CD4-positive, alpha-beta T cell treated with Interleukin-10 for 1 hour (primary cell): ENCODE data around the gene FREM2.

ENCODE experiments used
- DNase-seq: peaks from one replicate; pipeline ENCODE4 v3.0.0-alpha.2; 2020

FREM2 gene

DNA sequence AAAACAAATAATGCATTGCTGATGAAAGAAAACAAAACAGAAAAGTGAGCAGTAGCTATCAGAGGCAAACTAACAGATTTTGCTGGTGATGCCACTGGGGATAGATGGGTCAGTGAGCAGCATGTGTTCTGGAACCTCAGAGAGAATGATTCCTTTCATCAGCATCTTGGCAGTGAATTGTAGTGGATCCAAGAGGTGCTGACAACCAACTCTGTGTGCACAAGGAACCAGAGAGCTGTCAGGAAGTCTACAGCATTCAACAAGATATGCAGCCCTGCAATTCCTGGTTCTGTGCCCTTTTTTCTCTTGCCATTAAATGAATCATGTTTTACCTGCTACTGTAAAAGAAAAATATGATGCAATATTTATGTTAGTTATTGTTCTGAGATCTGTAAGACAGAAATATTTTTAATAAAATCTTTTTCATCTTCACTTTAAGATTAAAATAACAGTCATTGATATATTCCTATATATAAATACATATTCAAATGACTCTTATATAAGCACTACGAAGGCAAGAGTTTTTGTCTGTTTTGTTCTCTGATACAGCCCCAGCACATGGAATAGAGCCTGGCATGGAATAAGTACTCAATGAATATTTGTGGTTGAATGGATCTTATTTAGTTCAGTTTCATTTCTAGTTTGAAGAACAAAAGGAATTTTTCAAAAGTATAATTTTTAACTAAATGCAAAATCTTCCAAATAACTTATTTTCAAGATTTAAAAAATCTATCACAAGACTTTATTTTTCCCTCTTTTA, 80.8 kb downstream of the FREM2 start:
- DNase-seq: no peak

- no peak for DNase-seq
Measured at GRCh38 chr13:38769526-38769925, 82.6 kb downstream of the FREM2 start.

- no peak for DNase-seq
Measured at GRCh38 chr13:38775085-38775484, 88.2 kb downstream of the FREM2 start.

GRCh38 chr13:38777347-38778119, 90.7 kb downstream of the FREM2 start:
- no peak for DNase-seq

DNA sequence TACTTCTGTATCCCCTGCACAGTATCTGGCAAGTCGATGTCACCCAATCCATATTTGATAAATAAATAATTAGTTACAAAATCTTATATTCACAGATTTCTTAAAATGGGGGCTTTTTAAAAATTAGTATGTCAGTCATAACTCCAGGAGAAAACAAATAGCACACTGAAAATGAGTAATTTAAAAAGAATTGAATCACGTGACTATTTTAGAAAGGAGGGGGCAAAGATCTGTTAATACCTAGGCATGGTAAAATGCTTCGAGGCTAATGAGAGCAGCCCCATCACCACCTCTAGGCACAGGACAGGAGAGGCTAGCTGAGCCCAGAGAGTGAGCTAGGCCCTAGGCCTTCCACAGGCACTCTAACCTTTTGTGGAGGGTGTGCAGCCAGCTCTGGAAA, 94.7 kb downstream of the FREM2 start:
- DNase-seq: no peak

GRCh38 chr13:38784036-38784880, 97.4 kb downstream of the FREM2 start:
- no peak for DNase-seq

- DNase-seq: no peak
Measured at GRCh38 chr13:38785042-38785441, 98.2 kb downstream of the FREM2 start.

DNA sequence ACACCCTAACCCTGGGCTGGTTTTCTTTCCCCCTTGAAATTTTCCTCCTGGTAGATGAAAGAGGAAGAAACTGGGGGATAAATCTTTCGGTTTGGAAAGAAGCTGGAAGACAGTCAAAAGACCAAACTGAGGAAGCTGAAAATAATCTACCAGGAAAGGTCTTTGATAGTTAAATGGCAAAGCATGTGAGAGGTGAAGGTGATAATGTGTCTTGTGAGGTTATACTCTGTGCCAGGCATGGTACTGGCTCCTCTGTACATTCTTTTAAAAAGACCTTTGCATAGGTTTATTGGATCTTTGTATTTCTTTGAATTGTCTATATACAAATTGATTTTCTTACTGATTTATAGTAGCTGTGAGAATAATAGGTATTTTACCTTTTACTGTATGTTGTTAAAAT, 98.6 kb downstream of the FREM2 start:
- DNase-seq: no peak

DNA sequence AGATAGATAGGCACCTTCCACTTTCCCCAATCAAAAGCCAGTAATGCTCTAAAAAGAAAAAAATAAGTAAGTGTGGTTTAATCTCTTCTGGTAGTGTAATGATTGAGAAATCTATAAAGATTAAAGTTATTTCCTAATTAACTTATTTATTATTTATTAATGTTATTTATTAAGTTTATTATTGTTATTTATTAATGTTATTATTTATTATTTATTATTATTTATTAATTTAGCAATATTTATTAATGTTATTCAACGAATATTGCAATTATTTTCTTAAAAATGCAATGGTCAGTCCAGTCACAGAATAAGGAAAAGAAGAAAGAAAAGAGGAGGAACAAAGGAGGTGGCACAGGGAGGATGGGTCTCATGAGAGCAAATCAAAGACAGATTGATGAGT, 100.7 kb downstream of the FREM2 start:
- no peak for DNase-seq

DNA sequence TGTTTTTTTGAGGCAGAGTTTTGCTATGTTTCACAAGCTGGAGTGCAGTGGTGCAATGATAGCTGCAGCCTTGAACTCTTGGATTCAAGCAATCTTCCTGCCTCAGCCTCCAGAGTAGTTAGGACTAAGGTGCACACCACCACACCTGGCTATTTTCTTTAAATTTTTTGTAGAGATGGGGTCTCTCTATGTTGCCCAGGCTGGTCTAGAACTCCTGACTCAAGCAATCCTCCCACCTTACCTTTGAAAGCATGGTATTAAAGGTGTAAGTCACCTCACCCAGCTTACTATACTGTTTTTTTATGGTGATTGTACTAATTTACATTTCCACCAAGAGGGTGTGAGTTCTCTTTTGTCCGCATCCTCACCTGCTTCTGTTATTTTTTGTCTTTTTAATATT, 110.0 kb downstream of the FREM2 start:
- no peak for DNase-seq

GRCh38 chr13:38803531-38803930, 116.7 kb downstream of the FREM2 start:
- no peak for DNase-seq

DNA sequence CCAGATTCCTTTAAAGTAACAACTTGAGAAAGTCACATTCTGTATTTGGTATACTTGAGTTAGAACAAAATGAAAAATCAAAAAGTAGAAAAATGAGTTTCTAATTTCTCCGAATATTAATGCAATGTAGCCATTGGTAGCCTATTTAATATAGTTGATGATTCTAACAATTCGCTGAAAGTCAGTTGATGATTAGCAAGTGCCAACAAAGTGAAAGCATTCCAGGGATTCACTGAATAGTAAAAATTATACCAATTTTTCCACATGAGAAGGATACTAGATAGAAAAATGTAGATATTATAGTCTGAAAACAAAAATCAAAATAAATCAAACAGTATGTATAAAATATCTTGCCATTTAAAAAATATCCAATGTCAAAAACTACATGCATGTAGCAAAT, 117.2 kb downstream of the FREM2 start:
- DNase-seq: no peak

GRCh38 chr13:38804536-38804935, 117.7 kb downstream of the FREM2 start:
- DNase-seq: no peak

DNA sequence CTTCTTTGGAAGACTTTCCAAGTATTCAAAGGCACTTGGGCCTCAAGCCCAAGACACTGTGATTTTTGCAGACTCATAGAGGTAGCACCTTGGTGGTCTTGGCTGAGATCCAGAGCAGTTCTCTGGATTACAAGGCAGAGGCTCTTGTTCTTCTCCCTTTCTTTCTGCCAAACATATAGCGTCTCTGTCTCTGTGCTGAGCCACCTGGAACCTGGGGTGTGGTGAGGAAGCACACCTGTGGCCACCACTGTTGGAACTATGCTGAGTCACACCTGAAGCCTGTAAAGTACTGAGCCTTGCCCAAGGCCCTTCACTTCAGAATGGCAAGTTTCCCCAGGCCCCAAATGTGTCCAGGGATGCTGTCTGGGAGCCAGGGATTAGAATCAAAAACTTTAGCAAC, 127.5 kb downstream of the FREM2 start:
- DNase-seq: no peak

DNA sequence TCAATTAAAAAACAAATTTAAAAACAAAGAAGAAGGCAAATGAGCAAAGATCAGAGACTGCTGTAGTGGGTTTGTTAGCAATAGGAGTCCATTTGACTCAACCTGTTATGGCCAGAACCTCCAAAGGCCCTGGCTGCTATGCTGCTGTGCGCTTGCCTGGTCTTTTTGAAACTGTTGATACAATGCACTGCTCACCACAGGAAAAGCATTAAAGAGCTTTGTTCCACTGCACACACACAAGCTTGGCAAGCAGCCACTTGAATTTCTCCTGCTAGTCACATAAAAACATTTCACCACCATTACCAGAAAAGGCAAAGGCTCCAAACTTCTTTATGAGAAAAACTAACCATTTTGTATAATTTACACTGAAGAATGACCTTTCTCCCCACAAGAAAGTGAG, 132.2 kb downstream of the FREM2 start:
- no peak for DNase-seq

- DNase-seq: no peak
Measured at GRCh38 chr13:38819596-38819995, 132.7 kb downstream of the FREM2 start.

DNA sequence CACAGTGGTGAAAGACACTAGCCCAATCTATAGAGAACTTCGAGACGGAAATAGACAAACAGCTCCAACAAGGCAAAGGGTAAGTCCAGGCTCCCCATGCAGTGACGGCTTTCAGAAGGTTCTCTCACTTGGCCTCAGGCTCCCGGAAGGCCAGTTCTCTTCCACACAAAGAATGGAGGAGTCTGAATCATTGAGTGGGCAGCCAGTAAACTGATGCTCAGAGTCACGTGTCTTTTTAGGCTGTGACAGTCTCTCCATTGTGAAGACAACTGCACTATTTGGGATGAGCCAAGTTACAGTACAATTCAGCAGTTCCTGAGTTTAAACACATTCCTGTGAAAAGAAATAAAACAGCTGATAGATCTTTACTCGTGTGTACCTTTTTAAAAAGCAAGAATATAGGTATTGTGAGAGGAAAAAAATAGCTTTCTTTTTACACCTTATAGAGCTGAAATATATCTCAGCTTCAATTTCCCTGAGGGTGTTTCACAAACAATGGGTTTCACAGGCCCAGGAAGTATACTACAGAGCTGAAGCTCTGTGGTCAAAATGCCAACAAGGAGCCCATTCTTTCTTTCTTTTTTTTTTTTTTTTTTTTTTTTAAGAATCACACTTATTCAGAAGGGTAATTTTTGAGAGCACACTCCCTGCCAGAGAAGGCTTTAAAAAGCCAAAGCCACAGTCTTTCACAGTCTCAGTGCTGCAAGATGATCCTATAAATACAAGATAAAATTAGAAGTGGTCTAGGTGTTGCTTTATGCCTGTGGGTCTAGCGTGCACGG, 135.1 kb downstream of the FREM2 start:
- no peak for DNase-seq

- no peak for DNase-seq
Measured at GRCh38 chr13:38824342-38824741, 137.5 kb downstream of the FREM2 start.

DNA sequence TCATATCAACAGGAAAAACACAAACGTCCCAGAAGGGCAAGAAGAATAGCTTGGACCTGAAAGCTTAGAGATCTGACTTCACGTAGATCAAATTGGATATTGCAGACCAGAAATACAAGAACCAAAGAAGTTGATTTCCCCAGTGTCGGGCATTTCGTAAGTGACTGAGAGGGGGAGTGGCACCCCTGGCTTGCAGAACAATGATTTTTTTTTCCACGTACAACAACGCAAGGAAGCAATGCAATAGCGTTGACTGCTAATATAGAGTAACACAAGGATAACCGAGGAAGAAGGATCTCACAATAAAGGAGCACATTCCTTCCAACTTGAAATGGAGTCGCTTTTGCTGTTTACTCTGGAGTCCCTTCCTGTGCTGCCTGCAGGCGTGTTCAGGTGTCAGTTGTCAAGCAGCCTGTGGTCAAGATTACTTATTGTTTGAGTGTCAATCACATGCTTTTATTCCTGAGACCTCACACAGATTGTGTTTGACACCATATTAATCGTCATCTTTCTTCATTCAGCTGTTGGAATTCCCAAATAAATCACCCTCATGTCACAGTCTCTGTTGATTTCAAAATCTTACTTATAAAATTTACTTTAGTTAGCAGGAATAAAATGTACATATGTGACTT, 139.4 kb downstream of the FREM2 start:
- no peak for DNase-seq

GRCh38 chr13:38830442-38831045, 143.7 kb downstream of the FREM2 start:
- no peak for DNase-seq

GRCh38 chr13:38844581-38844980, 157.7 kb downstream of the FREM2 start:
- no peak for DNase-seq

- DNase-seq: no peak
Measured at GRCh38 chr13:38848360-38848759, 161.5 kb downstream of the FREM2 start.
